Right atrium auricular region (tissue), 2 donors: Measurements from ENCODE around the gene GNLY. TPM values are rescaled to one million over a fixed set of nuclear protein-coding genes. Genes with fewer than 3 reads are reported as not detected.
A peak's percentile ranks its signal among the peaks of the same experiment; 100 is the strongest.

Experiments used
- DNase-seq: peaks from one replicate; pipeline ENCODE4 v3.0.0-alpha.2; 2019; ENCODE audit warnings: low spot score
- H3K27ac ChIP-seq, 2 donors: fragments of 200-600 bp; sonication (generic); 1 replicate in 1 of 2; 2 replicates in 1 of 2; pipeline ENCODE4 v1.5.1; 2016 to 2019
- H3K27me3 ChIP-seq, 2 donors: fragments of 200-600 bp; sonication (generic); one replicate each; pipeline versions ENCODE4 v1.5.1 to v1.6.0; 2017 to 2019
- H3K36me3 ChIP-seq: fragments of 200-600 bp; sonication (generic); one replicate; pipeline ENCODE4 v1.5.1; 2016
- H3K4me1 ChIP-seq, 2 donors: fragments of 200-600 bp; sonication (generic); one replicate each; pipeline versions ENCODE4 v1.5.1 to v1.6.0; 2017 to 2019
- H3K4me3 ChIP-seq, 2 donors: fragments of 200-600 bp; sonication (generic); 1 replicate in 1 of 2; 2 replicates in 1 of 2; pipeline ENCODE4 v1.5.1; 2017 to 2019; ENCODE audit warnings: mild to moderate bottlenecking in 1 of 2, moderate library complexity in 1 of 2
- H3K9me3 ChIP-seq, 2 donors: fragments of 200-600 bp; sonication (generic); one replicate each; pipeline ENCODE4 v1.5.1; 2019
- total RNA-seq, 2 donors: library from RNA; depleted of rRNA; stranded (reverse); fragments of >200 nt; gene quantifications; one replicate each; pipeline ENCODE4 v1.1.0, GENCODE V29; 2016
- TF ChIP-seq, protein P1 (sequence below), 2 donors: fragments of 200-600 bp; sonication (generic); IDR thresholded peaks; one replicate each; pipeline ENCODE4 v1.5.1; 2019; ENCODE audit warnings: antibody characterized with exemption in 2 of 2

GNLY gene
- total RNA-seq, 2 donors from 2014 or later: 1.4 TPM; not detected in 1

DNA sequence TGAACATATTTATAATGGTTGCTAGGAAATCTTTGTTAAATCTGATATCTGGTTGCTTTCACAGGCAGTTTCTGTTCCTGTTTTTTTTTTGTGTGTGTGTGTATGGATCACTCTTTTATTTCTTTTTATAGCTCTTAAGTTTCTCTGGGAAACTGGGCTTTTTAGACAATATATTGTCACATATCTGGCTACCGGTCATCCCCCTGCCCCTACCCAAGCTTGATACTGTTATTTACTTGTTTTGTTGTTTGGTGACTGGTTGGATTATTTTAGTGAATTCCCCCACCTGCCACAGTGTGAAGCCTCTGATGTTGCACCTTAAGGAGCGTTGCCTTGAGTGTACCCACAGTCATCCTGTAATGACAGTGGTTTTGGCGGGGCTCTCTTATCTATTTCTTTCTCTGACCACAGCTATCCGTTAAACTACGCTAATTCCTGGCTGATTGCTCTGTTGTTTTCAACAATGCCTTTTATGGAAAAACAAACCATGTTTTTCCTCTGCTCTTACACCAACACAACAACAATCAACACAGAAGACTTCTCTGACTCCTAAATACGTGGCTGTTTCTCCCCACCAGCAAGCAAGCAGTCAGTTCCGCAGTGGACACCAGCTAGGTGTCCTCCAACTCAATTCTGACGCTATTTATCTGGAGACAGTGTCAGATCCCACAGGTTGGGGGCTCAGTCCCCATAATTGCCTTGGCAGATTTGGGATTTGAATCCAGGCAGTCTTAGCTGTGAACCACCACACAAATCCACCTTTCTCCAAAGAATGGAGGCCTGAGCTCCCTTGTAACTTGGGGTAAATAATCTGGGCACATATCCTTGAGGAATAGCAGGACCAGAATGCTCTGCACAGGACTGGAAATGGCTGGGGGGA lies 10.9 kb downstream of the GNLY start:
- Histone ChIP-seq H3K4me3 (no peak overlapping the region), H3K4me1 (peaks cover 0 to 36% of the 10 kb centered on the region in 2 donors), H3K27me3 (no peaks in the 10 kb centered on the region), H3K27ac (peak overlapping the region; percentile 28 to 66), H3K9me3 (no peaks in the 10 kb centered on the region), H3K36me3 (no peaks in the 10 kb centered on the region)
- TF ChIP-seq, protein P1, sequence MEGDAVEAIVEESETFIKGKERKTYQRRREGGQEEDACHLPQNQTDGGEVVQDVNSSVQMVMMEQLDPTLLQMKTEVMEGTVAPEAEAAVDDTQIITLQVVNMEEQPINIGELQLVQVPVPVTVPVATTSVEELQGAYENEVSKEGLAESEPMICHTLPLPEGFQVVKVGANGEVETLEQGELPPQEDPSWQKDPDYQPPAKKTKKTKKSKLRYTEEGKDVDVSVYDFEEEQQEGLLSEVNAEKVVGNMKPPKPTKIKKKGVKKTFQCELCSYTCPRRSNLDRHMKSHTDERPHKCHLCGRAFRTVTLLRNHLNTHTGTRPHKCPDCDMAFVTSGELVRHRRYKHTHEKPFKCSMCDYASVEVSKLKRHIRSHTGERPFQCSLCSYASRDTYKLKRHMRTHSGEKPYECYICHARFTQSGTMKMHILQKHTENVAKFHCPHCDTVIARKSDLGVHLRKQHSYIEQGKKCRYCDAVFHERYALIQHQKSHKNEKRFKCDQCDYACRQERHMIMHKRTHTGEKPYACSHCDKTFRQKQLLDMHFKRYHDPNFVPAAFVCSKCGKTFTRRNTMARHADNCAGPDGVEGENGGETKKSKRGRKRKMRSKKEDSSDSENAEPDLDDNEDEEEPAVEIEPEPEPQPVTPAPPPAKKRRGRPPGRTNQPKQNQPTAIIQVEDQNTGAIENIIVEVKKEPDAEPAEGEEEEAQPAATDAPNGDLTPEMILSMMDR (IDR thresholded peaks at IDR 0.05): no peak
- DNase-seq: peak; percentile 57

DNA sequence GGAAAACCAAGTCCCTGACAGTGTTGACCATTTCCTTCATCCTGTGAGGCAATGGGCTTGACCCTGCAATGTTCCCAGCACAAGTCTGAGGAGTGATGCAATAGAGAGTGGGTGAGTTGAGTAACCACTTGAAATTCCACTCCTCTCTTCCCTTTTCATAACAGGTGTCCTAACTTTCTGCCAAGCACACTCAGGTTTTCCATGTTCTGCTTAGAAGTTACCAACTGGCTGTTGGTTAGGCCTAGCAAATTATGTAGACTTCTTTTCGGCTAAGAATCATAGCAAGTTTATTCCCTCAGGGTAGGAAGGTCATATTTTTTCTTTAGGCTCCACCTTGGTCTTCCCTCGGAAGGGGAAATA lies 11.5 kb downstream of the GNLY start:
- H3K27ac ChIP-seq: peak overlapping the region; percentile 66 to 67
- no peaks in the 10 kb centered on the region for H3K36me3 ChIP-seq
- TF ChIP-seq, protein P1 (IDR thresholded peaks at IDR 0.05): no peak
- no peaks in the 10 kb centered on the region for H3K27me3 ChIP-seq
- no peak overlapping the region for H3K4me3 ChIP-seq
- H3K9me3 ChIP-seq: no peaks in the 10 kb centered on the region
- peaks cover 0 to 42% of the 10 kb centered on the region in 2 donors for H3K4me1 ChIP-seq
- peak; percentile 81 for DNase-seq

DNA sequence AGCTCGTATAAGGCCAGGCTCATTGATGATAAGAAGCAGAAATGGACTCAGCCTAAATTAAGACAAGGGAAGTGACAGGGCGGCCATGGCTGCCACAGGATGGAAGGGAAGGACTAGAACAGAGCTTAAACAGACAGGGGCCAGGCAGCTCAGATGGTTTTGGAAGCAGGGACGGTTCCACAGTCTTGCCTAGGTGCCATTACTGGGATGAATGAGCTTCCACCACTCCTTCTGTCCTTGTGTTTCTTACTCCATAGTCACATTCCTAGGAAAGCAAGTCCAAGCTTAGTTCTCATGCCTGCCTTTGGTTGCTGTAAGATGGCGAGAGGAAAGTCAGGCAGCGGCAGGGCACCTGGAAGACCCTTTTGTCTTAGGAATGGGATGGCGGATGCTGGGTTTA lies 11.9 kb downstream of the GNLY start:
- Histone ChIP-seq H3K4me1 (peaks cover 0 to 46% of the 10 kb centered on the region in 2 donors), H3K36me3 (no peaks in the 10 kb centered on the region), H3K27me3 (no peaks in the 10 kb centered on the region), H3K27ac (peak overlapping the region; percentile 66 to 67), H3K4me3 (no peak overlapping the region), H3K9me3 (no peaks in the 10 kb centered on the region)
- peak; percentile 48 for DNase-seq
- TF ChIP-seq, protein P1 (IDR thresholded peaks at IDR 0.05): no peak

DNA sequence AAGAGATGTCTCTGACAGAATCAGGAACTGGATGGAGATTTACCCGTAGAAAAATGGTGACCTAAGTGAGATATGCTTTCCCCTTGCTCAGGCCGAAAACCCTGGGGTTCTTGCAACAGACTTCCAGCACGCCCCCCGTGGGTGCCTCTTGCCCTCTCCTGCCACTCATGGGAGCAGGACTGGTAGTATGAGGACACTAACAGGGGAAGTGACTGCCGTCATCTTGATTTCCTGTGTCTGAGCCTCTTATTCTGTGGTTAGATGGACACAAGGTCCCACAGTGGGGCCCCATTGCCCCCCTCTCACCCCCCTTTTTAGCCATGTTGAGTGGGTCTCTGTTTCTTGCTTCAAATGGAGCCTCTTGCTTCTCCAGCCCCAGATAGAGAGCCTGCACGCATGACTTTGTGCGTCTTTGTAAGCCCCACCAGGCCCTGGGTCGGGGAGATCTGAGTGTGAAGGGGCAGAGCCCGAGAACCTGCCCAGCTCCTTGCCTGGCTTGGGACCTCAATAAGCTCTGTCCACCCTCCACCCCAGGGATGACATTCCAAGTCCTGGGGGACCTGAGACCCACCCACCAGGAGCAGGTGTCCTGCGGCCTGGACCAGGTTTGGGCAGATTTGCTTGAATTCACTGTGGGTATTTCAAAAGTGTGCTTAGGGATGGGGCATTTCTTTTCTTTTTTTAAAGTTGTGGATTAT lies 12.6 kb downstream of the GNLY start:
- H3K36me3 ChIP-seq: no peaks in the 10 kb centered on the region
- H3K27me3 ChIP-seq: no peaks in the 10 kb centered on the region
- no peaks in the 10 kb centered on the region for H3K9me3 ChIP-seq
- TF ChIP-seq, protein P1 (IDR thresholded peaks at IDR 0.05): no peak
- H3K4me3 ChIP-seq: no peak overlapping the region
- H3K27ac ChIP-seq: peak overlapping the region; percentile 66 to 67
- H3K4me1 ChIP-seq: peaks cover 0 to 53% of the 10 kb centered on the region in 2 donors
- peak; percentile 75 for DNase-seq

DNA sequence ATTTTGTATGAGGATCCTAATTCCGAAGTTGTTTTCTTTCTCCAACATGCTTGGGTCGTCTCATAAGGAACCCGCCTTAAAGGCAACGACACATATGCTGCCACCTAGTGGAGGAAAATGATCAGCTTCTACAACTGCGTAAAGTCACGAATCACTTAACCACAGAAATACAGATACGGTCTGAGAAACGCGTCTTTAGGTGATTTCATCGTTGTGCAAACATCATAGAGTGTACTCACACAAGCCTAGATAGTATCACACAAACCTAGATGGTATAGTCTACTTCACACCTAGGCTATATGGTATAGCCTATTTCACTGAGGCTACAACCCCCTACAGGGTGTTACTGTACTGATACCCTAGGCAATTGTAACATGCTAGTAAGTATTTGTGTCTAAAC lies 13.1 kb downstream of the GNLY start:
- DNase-seq: peak; percentile 87
- no peaks in the 10 kb centered on the region for H3K27me3 ChIP-seq
- no peak overlapping the region for H3K4me3 ChIP-seq
- peak overlapping the region in 1 of 2 donors; percentile 67 for H3K27ac ChIP-seq
- H3K9me3 ChIP-seq: no peaks in the 10 kb centered on the region
- peaks cover 0 to 56% of the 10 kb centered on the region in 2 donors for H3K4me1 ChIP-seq
- TF ChIP-seq, protein P1 (IDR thresholded peaks at IDR 0.05): peak; percentile 85 to 88
- H3K36me3 ChIP-seq: no peaks in the 10 kb centered on the region
